Fibroblast of skin of back (primary cell): ENCODE results near the gene KCNB1.
"Not testable (repeated sequence)": the region's sequence is repeated elsewhere in the genome, so short reads cannot be mapped to it uniquely, and the experiment has no call there.

ENCODE experiments used
- DNase-seq: peaks from one replicate; pipeline ENCODE4 v3.0.0-alpha.2; 2013

Gene KCNB1

DNA sequence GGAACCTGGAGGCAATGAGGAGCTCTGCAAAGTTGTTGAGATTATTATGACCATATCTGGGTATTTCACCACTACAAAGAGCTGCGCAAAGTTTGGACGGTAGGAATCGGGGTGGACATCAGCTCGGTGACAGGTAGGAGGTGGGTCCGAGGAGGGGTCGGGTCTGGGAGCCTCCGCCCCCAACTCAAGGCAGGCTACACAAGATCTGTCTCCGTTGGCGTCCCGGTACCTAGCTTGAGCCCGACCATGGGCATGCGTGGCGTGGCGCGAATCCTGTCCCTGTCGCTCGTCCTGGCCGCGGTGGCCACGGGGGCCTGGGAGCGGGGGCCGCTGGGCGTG is 164.4 kb downstream of the KCNB1 start:
- DNase-seq: no peak

DNA sequence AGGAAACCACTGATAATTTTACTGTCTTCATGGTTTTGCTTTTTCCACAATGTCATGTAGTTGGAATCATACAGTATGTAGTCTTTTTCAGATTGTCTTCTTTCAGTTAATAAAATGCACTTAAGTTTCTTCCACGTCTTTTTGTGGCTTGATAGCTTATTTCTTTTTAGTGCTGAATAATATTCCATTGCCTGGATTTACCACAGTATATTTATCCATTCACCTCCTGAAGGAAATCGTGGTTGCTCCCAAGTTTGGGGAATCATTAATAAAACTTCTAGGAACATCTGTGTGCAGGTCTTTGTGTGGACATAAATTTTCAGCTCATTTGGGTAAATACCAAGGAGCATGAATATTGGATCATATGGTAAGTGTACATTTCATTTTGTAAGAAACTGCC is 165.8 kb downstream of the KCNB1 start:
- no peak for DNase-seq

DNA sequence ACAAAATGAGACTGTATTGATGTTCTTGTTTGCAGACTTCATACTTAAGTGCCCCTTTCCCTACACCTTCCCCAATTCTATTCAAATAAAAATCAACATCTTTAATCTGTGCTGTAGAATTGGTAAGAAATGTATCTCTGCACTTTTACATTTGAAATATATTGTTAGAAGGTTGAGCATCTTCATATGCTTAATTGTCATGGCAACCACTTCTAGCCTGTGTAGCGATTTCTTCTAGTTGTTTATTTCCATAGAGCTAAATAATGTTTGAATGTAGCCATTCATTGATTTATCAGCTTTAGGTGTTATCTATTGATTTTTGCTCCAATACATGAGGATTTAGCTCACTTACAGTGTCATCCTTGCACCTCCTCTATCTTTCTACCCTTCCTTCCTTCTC is 166.9 kb downstream of the KCNB1 start:
- no peak for DNase-seq

DNA sequence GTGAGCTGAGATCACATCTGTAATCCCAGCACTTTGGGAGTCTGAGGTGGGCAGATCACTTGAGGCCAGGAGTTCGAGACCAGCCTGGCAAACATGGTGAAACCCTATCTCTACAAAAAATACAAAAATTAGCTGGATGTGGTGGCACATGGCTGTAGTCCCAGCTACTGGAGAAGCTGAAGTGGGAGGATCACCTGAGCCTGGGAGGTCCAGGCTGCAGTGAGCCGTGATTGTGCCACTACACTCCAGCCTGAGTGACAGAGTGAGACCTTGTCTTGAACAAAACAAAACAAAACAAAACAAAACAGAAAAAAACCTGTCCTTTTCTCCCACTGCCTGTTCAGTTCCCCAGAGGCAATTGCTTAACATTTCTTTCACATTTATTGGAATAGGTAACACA is 168.4 kb downstream of the KCNB1 start:
- not testable (repeated sequence) for DNase-seq
